Omental fat pad (tissue), 4 donors: Measurements from ENCODE around the gene SMC1A. TPM values are rescaled to one million over a fixed set of nuclear protein-coding genes. Genes with fewer than 3 reads are reported as not detected.

Source experiments
- ATAC-seq: fragments of 150-250 bp; one replicate; pipeline ENCODE4 v1.9.1; 2016; ENCODE audit warnings: mild to moderate bottlenecking, moderate library complexity; ENCODE audit not compliant: low FRiP score
- DNase-seq: peaks from one replicate; pipeline ENCODE4 v3.0.0-alpha.2; 2019; ENCODE audit warnings: low spot score
- CTCF ChIP-seq, 3 donors: fragments of 450-650 bp; IDR thresholded peaks; one replicate each; pipeline ENCODE4 v1.5.1; 2016 to 2017; ENCODE audit warnings: antibody characterized with exemption in 3 of 3, mild to moderate bottlenecking in 3 of 3, moderate library complexity in 2 of 3
- total RNA-seq, 4 donors: library from RNA; depleted of rRNA; stranded (reverse); fragments of >200 nt; gene quantifications; one replicate each; pipeline ENCODE4 v1.1.0, GENCODE V29; 2016

SMC1A gene
- total RNA-seq, 4 donors from 2014 or later: 29.1 to 38.1 (median 29.7) TPM

- DNase-seq (no peak), ATAC-seq (no peak)
- TF ChIP-seq CTCF (IDR thresholded peaks at IDR 0.05): no peak
Measured at GRCh38 chrX:53438832-53439230, 16.4 kb upstream of the SMC1A start.

GRCh38 chrX:53438174-53438831 lies 15.8 kb upstream of the SMC1A start:
- ATAC-seq (no peak), DNase-seq (no peak)
- TF ChIP-seq CTCF (IDR thresholded peaks at IDR 0.05): no peak

GRCh38 chrX:53437206-53437605 lies 14.8 kb upstream of the SMC1A start:
- DNase-seq (no peak), ATAC-seq (no peak)
- no peak for TF ChIP-seq CTCF (IDR thresholded peaks at IDR 0.05)

GRCh38 chrX:53435997-53436396 lies 13.5 kb upstream of the SMC1A start:
- DNase-seq (no peak), ATAC-seq (no peak)
- TF ChIP-seq CTCF (IDR thresholded peaks at IDR 0.05): peak in 1 of 3 donors; percentile 43

- no peak for TF ChIP-seq CTCF (IDR thresholded peaks at IDR 0.05)
- ATAC-seq: peak; percentile 85
- DNase-seq: peak; percentile 67
Measured at GRCh38 chrX:53433651-53434639, 11.5 kb upstream of the SMC1A start, which contains the start of gene HSD17B10. HSD17B10 (minus strand) TSS chrX:53434370; CDS start chrX:53434345, 25 bp downstream.

- no peak for DNase-seq
- ATAC-seq: no peak
- TF ChIP-seq CTCF (IDR thresholded peaks at IDR 0.05): no peak
Measured at GRCh38 chrX:53430231-53430630, 7.8 kb upstream of the SMC1A start.
